Left renal cortex interstitium (tissue), 4 donors: ENCODE results near the gene ZP1. TPM values are rescaled to one million over a fixed set of nuclear protein-coding genes. Genes with fewer than 3 reads are reported as not detected.
"Not testable (repeated sequence)": the region's sequence is repeated elsewhere in the genome, so short reads cannot be mapped to it uniquely, and the experiment has no call there.

Experiments used
- DNase-seq, 4 donors: peaks; one replicate each; pipeline ENCODE4 v3.0.0-alpha.2; 2013; ENCODE audit warnings: low read depth in 4 of 4, low spot score in 2 of 4, missing footprints in 1 of 4
- polyA plus RNA-seq, 4 donors: library from polyadenylated mRNA; unstranded; fragments of 120-200 nt; gene quantifications; one replicate each; pipeline ENCODE4 v1.2.1, GENCODE V29; 2013; ENCODE audit not compliant: insufficient read length in 4 of 4

The ZP1 gene, protein sequence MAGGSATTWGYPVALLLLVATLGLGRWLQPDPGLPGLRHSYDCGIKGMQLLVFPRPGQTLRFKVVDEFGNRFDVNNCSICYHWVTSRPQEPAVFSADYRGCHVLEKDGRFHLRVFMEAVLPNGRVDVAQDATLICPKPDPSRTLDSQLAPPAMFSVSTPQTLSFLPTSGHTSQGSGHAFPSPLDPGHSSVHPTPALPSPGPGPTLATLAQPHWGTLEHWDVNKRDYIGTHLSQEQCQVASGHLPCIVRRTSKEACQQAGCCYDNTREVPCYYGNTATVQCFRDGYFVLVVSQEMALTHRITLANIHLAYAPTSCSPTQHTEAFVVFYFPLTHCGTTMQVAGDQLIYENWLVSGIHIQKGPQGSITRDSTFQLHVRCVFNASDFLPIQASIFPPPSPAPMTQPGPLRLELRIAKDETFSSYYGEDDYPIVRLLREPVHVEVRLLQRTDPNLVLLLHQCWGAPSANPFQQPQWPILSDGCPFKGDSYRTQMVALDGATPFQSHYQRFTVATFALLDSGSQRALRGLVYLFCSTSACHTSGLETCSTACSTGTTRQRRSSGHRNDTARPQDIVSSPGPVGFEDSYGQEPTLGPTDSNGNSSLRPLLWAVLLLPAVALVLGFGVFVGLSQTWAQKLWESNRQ
- under 1 TPM in 1 of 4 donors, not detected in 3; 0.22 TPM for polyA plus RNA-seq

GRCh38 chr11:60866911-60867870 lies at the start of gene ZP1:
Gene ZP1 (plus strand): TSS chr11:60867542. CDS start chr11:60867562, 20 bp downstream.
- DNase-seq: no peak

- no peak for DNase-seq
Observed at GRCh38 chr11:60818057-60818456, 49.3 kb upstream of the ZP1 start.

DNA sequence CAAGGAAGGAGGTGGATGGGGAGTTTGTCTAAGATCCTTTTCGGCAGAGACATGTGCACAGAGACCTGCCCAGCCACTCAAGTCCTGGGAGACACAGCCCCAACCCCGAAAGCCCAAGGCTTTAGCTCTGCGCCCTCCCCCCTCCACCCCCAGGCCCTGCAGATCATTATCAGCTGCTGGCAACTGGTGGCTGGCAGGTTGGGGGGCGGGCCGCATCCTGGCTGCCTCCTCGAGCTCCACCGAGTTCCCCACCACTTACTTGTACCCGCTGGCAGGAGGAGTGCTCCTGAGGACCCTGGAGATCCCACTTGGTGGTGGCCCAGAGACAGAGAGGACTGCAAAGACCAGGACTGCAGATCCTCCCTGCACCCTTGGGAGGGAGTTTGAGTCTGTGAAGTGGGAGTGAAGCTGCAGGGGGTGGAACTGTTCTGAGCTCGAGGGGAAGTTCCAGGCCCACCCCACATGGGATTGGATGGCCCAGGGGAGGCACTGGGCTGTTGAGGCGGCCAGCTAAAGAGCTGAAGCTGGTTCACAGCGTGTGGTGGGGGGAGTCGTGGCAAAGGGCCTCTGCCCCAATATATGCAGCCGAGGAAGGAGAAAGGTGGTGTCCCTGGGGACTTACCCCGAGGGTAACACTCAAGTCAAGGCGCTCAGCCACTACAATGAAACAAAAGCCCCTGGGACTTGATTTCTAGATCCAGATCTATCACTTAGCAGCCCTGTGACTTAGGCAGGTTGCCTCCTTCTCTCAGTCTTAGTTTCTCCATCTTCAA lies 45.3 kb upstream of the ZP1 start:
- no peak for DNase-seq

DNA sequence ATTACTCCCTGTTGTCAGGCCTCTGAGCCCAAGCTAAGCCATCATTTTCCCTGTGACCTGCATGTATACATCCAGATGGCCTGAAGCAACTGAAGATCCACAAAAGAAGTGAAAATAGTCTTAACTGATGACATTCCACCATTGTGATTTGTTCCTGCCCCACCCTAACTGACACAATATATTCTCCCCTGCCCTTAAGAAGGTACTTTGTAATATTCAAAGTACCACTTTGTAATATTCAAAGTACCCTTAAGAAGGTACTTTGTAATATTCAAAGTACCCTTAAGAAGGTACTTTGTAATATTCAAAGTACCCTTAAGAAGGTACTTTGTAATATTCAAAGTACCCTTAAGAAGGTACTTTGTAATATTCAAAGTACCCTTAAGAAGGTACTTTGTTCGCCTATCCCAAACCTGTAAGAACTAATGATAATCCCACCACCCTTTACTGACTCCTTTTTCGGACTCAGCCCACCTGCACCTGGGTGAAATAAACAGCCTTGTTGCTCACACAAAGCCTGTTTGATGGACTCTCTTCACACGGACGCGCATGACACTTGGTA lies 43.5 kb upstream of the ZP1 start:
- DNase-seq: not testable (repeated sequence)

DNA sequence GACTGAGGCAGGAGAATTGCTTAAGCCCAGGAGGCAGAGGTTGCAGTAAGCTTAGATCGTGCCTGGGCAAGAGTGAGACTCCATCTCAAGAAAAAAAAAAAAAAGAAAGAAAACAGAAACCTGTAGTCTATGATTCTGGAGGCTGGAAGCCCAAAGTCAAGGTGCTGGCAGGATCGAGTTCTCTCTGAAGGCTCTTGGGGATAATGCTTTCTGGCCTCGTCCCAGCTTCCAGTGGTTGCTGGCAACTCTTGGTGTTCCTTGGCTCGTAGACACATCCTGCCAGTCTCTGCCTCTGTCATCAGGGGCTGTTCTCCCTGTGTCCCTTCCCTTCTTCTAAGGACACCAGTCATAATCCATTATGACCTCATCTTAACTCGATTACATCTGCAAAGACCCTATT lies 42.2 kb upstream of the ZP1 start:
- no peak for DNase-seq

DNA sequence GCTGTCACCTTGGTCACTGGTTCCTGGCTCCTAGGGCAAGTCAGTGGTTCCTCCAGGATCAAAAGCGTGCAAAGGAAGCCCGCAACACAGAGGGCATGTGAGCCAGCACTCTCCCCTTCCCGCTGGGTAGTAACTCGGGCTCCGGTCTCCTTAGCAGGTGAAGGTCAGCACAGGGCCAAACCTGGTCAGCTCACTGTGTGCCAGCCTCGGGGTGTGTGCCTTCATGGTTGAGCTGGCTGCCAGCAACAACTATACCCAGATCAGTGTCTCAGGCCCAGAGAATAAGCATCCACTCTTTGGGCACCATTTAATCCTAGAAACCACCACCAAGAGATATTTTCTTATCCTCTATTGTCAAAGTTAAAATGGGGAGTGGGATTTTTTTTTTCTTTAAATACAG lies 41.6 kb upstream of the ZP1 start:
- no peak for DNase-seq

DNA sequence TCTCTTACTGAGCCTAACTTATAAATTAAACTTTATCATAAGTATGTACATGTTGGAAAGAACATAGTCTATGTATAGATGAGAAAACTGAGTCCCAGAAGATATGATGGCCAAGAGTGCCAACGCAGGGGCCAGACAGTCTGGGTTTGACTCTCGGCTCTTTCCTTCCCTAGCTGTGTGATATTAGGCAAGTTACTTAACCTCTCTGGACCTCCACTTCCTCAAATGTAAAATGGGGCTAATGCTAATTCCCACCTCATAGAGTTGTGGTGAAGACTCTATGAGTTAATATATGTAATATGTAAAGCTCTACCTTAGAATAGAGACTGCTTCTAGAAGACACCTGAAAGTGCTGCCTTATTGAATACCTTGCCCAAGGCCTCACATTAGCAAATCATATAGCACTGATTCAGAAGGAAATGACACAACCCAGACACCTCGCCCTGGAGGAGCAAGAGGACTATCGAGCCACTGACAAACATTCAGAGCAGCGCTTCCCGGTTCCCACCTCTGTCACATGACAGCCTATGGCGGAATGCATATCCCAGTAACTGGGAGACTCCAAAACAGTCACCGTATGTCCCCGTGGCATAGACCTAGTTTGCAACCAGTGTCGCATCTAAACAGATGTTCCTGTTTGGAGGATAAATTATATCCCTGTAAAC lies 36.7 kb upstream of the ZP1 start:
- no peak for DNase-seq

DNA sequence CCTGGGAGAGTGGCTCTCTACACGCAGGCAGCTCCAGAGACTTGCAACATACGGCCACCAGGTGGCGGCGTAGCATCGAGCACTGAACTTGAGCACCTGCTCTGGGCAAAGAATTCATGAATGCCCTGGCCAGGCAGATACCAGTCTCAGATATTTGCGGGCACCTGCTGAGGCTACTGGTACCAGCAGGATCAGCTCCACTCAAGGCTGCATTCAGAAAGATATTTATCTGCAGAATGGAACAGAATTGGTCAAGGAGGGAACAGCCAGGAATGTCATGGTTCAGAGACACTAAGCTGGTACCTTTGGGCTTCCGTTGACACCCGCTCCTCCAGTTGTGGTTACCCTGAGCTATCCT lies 36.2 kb upstream of the ZP1 start:
- peak in 2 of 4 donors; percentile 51 to 59 for DNase-seq

- DNase-seq: no peak
Observed at GRCh38 chr11:60831501-60832079, 35.8 kb upstream of the ZP1 start.

GRCh38 chr11:60834742-60835533 lies 32.4 kb upstream of the ZP1 start:
- DNase-seq: no peak

GRCh38 chr11:60835534-60835846 lies 31.9 kb upstream of the ZP1 start:
- no peak for DNase-seq

- DNase-seq: no peak
Observed at GRCh38 chr11:60836866-60837515, 30.4 kb upstream of the ZP1 start.

- no peak for DNase-seq
Observed at GRCh38 chr11:60838132-60838531, 29.2 kb upstream of the ZP1 start.

DNA sequence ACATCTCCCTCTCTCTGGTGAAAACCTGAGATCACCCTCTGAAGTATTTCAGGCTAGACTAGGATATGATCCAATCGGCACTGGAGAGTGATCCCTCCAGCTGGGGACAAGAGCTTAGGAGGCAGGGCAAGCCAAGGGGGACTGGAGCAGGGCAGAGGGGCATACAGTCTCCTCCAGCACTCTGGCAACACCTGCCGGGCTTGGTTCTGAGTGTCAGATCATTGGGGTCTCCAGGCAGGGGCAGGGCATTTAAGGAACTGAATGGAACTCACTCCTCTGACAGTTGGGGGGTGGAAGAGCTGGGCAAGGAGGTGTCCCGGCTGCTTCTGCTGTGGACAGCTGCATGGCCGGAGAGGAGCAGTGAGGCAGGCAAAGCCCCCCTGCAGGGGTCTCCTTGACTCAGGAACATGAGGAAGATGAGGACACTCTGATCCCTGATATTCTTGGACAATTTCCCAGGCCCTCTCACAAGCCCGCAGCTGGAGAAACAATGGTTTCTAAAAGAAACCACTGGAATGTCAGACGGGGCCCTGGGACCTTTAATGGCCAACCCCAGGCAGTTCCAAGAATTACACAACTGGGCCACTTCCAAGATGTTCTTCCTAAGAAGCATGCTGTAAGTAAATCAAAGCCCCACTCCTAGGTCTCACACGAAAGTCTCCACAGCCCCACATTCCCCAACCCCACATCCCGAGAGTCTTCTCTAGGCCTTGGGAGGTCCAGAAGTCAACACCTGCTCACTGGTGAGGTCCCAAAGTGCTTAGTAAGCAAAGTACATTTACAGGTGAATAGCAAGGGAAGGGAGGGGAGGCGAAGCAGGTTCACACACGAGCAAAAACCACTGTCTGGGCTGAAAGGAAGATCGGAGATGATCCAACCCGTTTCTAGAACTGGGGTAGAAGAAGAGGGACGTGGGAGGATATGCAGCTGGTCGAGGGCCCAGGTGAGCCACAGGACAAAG lies 26.6 kb upstream of the ZP1 start:
- DNase-seq: peak in 1 of 4 donors; percentile 68

DNA sequence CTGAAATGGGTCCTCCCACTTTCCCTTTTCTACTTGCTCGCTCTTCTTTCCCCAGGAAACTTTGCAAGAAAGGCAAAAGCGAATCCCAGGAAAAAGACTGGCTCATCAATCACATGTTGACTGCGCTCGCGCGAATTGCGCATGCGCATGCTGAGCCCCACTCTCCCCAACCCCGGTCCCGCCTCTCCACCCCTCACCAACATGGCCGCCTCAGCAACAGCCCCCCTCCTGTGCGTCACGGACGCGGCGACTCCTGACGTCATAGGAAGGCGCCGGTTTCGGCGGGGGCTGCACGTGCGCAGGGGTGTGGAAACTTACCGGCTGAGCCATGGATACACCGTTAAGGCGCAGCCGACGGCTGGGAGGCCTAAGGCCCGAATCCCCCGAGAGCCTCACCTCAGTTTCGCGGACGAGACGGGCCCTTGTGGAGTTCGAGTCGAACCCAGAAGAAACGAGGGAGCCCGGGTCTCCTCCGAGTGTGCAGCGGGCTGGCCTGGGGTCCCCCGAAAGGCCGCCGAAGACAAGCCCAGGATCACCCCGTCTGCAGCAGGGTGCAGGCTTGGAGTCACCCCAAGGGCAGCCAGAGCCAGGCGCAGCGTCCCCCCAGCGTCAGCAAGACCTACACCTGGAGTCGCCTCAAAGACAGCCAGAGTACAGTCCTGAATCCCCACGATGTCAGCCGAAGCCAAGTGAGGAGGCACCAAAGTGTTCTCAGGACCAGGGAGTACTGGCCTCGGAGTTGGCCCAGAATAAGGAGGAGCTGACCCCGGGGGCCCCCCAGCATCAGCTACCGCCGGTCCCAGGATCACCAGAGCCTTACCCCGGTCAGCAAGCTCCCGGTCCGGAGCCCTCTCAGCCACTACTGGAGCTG lies 25.3 kb upstream of the ZP1 start, which contains the start of gene CCDC86:
Gene CCDC86 (plus strand): TSS at position 317 of the 871 bp plus-strand sequence. CDS start 12 bp downstream, at position 329.
- peak; percentile 81 to 94 (median 92) for DNase-seq
